GM10847 (cell line): ENCODE data around the gene CD84.

ENCODE experiments used
- POLR2A ChIP-seq: IDR thresholded peaks from 2 replicates; pipeline ENCODE4 v1.6.1; 2011; ENCODE audit not compliant: insufficient read length; ENCODE audit errors: extremely low read depth

The CD84 gene

GRCh38 chr1:160584784-160585183, 5.5 kb upstream of the CD84 start:
- TF ChIP-seq POLR2A: no peak

GRCh38 chr1:160581961-160582360, 2.7 kb upstream of the CD84 start:
- no peak for TF ChIP-seq POLR2A

DNA sequence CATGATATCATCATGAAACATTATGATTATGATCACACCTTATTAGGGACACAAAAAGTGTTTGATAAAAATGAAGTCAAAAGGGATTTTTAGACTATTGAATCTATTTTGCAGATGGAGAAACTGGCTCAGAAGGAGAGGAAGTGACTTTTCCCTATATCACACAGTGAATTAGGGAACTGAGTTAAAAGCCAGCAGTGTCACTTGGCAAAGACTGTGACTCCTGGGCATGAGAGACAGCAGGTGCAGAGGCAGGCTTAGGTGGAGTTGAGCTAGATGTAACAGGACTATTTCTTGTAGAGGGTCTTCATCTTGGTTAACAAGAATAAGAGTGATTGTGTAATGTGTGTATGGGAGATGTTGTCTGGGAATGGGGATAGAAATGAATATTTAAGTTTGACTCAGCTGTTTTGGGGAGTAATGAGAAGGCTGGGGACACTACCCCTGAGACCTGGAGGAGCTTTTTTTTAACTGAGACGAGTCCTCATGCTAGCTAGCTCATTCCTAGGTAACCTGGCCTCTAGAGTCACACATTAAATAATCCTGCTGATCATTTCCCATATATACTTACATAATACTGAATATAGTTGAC, 1.0 kb upstream of the CD84 start:
- TF ChIP-seq POLR2A: no peak

GRCh38 chr1:160578525-160579191, 638 bp downstream of the CD84 start:
- TF ChIP-seq POLR2A: no peak

- TF ChIP-seq POLR2A: no peak
These were observed 1.1 kb downstream of the CD84 start for GRCh38 chr1:160578175-160578524.

GRCh38 chr1:160577671-160578070, 1.6 kb downstream of the CD84 start:
- TF ChIP-seq POLR2A: no peak

GRCh38 chr1:160576884-160577283, 2.4 kb downstream of the CD84 start:
- TF ChIP-seq POLR2A: no peak

DNA sequence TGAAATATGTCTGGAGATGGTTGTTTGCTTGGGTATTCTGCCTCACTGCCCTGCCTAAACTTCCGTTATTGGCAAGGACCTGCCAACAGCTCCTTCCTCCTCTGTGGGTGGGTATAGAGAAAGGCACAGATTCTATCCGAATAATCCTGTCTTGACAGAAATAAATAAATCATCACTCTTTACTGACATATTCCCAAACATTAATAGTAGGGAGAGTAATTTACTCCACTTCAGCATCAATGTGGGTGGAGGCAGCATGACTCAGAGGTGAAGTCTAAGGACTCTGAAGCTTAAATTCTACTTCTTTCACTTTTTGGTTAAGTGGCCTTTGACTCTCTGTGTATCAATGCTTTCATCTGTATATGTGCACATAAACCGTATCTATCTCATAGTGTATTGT, 2.9 kb downstream of the CD84 start:
- TF ChIP-seq POLR2A: no peak

- TF ChIP-seq POLR2A: no peak
These were observed 4.1 kb downstream of the CD84 start for GRCh38 chr1:160575112-160575664.

GRCh38 chr1:160570840-160571239, 8.5 kb downstream of the CD84 start:
- TF ChIP-seq POLR2A: no peak

DNA sequence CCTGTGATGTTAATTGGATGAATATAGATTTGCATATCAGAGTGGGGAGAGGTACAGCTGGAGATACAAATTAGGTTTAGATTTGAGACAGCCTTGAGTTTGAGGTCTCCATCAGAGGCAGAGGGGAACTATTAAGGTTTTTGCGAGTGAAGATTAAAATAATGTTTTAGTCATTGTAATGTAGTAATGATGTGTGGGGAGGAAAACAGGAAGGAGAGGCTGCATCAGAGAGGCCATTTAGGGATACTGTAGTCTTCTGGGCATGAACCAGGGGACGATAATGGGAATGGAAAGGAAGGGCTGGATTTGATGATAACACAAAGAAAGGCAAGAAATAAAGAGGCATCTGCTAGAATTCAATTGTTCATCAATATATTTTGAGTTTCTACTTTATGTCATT, 9.5 kb downstream of the CD84 start:
- TF ChIP-seq POLR2A: no peak

DNA sequence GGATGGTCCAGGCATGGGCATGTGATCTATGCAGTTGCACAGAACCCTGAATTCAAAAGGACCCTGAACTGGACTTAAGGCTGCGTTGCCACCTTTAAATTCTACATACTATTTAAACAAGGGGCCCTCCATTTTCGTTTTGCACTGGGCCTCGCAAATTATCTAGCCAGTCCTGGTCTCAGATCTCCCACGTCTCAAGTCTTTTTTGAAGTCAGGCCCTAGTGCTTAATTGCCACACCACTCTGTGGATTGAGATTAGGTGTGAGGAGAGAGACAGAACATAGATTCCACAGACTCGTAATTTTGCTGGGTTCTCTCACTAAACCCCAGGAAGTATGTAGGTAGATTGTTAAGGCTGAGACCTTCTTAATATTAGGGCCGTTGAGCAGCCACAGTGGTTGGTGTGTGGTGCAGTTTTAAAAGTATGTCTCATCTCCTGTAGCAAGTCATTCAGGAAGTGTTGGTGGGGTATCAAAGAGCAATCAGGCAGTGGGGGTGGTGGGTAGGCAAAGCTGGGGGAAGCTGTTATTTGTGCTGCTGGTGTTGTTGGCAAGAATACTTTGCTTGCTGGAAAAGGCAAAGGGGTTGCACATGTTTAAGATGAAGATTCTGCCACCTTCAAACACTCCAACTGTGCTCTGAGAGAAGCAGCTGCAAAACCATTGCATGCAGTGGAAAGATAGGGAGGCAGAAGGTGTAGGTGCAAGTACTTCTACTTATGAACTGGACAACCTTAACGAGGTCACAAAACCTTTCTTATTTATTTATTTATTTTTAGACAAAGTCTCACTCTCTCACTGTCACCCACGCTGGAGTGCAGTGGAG, 11.2 kb downstream of the CD84 start:
- TF ChIP-seq POLR2A: no peak

DNA sequence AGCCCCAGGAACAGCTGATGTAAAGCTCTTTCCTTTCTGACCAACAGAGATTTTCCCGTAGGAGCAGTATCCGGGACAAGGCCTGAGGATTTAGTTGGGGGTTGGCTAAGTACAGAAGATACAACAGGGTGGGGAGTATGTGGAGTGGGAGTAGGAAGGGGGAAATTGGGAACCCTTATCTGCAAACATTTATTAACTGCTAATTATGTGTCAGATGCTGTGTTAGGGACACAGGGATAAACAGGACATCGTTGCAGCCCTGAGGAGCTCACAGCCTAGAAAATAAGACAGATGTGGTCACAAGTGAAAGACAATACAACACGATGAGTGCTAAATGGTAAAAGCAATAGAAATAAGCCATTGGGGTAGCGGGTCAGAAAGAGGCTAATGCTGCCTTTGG, 12.0 kb downstream of the CD84 start:
- TF ChIP-seq POLR2A: no peak

DNA sequence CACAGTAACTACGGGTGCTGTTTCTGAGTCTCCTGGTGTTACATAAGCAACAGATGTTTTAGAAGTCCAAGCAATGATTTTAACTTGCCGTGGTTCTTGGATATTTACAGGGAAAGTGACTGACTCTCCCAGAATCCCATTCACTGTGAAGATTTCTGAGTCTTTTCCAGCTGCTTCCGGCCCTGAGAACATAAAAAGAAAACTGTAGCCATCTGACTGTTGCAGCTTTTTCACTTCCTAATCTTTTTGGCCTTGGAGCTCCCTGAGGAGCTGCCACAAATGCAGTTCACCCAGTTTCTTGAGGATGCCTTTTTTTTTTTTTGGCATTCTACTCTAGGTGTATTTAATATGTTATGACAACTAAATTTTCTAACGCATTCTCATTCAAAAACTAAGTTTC, 13.7 kb downstream of the CD84 start:
- TF ChIP-seq POLR2A: no peak

DNA sequence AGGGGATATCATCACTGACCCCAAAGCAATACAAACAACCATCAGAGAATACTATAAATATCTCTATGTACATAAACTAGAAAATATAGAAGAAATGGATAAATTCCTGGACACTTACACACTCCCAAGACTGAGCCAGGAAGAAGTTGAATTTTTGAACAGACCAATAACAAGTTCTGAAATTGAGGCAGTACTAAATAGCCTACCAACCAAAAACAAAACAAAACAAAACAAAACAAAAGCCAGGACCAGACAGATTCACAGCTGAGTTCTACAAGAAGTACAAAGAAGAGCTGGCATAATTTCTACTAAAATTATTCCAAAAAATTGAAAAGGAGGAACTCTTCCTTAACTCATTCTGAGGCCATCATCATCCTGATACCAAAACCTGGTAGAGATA, 18.5 kb downstream of the CD84 start:
- no peak for TF ChIP-seq POLR2A
